A549 (cell line): Measurements from ENCODE around the gene NOSIP.

Experiments
- RFX5 ChIP-seq: fragments of 450-650 bp; IDR thresholded peaks from 2 replicates; pipeline ENCODE4 v1.7.1; 2014; ENCODE audit warnings: antibody characterized with exemption, mild to moderate bottlenecking, moderate library complexity
- TF ChIP-seq, protein P1 (sequence below): fragments of 450-650 bp; IDR thresholded peaks from 2 replicates; pipeline ENCODE4 v1.6.1; 2014; ENCODE audit warnings: antibody characterized with exemption
- TF ChIP-seq, protein P2 (sequence below): fragments of >200 bp; sonication (Bioruptor Twin); formaldehyde crosslinking; IDR thresholded peaks from 3 replicates; pipeline ENCODE4 v1.5.1; 2016

DNA sequence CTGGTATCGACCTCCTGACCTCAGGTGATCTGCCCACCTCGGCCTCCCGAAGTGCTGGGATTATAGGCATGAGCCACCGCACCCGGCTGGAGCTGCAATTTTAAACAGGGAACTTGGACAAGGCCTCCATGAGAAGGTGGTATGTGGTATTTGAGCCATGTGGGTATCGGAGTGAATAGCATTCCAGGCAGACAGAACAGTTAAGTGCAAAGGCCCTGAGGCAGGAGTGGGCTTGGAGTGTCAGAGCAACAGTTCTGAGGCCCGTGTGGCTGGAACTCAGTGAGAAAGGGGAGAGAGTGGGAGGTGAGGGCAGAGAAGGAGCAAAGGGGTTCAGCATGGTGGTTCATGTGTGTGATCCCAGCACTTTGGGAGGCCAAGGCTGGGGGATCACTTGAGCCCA is 49.6 kb downstream of the NOSIP start:
- TF ChIP-seq, protein P1, sequence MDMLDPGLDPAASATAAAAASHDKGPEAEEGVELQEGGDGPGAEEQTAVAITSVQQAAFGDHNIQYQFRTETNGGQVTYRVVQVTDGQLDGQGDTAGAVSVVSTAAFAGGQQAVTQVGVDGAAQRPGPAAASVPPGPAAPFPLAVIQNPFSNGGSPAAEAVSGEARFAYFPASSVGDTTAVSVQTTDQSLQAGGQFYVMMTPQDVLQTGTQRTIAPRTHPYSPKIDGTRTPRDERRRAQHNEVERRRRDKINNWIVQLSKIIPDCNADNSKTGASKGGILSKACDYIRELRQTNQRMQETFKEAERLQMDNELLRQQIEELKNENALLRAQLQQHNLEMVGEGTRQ, result no peak
- no peak for TF ChIP-seq RFX5
- TF ChIP-seq, protein P2, sequence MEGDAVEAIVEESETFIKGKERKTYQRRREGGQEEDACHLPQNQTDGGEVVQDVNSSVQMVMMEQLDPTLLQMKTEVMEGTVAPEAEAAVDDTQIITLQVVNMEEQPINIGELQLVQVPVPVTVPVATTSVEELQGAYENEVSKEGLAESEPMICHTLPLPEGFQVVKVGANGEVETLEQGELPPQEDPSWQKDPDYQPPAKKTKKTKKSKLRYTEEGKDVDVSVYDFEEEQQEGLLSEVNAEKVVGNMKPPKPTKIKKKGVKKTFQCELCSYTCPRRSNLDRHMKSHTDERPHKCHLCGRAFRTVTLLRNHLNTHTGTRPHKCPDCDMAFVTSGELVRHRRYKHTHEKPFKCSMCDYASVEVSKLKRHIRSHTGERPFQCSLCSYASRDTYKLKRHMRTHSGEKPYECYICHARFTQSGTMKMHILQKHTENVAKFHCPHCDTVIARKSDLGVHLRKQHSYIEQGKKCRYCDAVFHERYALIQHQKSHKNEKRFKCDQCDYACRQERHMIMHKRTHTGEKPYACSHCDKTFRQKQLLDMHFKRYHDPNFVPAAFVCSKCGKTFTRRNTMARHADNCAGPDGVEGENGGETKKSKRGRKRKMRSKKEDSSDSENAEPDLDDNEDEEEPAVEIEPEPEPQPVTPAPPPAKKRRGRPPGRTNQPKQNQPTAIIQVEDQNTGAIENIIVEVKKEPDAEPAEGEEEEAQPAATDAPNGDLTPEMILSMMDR, result no peak
